ENCODE data around the gene SIRT3.

DNA sequence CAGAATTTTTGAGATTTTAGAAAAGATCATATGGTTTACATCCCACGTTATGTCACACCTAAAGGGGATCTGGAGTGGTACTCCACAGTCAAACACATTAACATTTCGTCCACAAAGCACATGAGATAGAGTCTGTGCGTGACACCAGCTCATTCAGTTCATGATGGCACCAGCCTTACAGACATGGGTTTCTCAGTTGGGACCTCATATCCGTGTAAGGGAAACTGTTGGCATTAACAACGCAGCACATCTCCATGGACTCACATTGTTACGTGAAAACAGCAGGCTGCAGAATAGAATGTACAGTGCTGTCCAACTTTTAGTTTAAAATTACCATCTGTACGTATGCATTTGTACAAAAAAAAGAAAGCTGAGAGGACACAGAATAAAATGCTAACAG is 14.6 kb downstream of the SIRT3 start:
- TF ChIP-seq, protein P1, sequence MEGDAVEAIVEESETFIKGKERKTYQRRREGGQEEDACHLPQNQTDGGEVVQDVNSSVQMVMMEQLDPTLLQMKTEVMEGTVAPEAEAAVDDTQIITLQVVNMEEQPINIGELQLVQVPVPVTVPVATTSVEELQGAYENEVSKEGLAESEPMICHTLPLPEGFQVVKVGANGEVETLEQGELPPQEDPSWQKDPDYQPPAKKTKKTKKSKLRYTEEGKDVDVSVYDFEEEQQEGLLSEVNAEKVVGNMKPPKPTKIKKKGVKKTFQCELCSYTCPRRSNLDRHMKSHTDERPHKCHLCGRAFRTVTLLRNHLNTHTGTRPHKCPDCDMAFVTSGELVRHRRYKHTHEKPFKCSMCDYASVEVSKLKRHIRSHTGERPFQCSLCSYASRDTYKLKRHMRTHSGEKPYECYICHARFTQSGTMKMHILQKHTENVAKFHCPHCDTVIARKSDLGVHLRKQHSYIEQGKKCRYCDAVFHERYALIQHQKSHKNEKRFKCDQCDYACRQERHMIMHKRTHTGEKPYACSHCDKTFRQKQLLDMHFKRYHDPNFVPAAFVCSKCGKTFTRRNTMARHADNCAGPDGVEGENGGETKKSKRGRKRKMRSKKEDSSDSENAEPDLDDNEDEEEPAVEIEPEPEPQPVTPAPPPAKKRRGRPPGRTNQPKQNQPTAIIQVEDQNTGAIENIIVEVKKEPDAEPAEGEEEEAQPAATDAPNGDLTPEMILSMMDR (IDR thresholded peaks at IDR 0.05), result no peak
- TF ChIP-seq POLR2A (IDR thresholded peaks at IDR 0.05), result no peak

Data from heart left ventricle (tissue), 13 donors.